DMS79 (cell line): Measurements from ENCODE around the gene YWHAH.

Experiments used
- DNase-seq: peaks from one replicate; lab custom pipeline; 2025; lab: John Stamatoyannopoulos, UW

YWHAH gene

GRCh38 chr22:31943978-31944699 lies at the start of gene YWHAH:
Gene YWHAH (plus strand): TSS chr22:31944535. CDS start chr22:31944734, 199 bp downstream.
- DNase-seq, result peak; percentile 63

DNA sequence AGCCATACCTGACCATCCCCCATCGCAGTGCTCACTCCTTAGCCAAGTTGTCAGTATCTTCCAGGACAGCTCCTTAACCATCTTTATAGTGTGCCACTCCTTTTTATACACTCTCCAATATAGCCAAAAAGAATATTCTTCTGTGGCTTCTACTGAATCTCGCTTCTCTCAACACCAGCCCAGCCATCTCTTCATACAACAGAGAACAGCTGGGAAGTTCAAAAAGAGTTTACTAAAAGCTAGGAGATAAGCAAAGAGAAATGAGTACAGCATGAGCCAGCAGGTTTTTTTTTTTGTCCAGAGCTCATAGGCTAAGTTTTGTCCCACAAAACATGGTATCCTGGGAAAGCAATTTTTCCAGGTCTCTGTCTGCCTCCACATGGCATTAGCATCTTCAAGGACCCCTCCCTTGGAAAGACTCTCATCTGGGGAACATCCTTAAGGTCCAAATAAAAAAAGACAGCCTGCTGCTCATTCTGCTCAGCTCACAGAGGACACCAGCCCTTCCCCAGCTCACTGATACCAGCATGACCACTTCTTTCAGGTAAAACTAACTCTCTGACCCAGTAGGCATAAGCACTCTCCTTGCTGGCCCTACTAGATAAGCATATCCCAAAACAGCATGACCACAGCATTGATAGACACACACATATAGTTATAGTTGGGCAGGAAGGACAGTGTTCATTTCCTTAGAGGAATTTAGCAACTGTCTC lies 48.8 kb upstream of the YWHAH start:
- no peak for DNase-seq

GRCh38 chr22:31896472-31896871 lies 47.9 kb upstream of the YWHAH start:
- DNase-seq, result no peak

GRCh38 chr22:31897842-31898805 lies 46.2 kb upstream of the YWHAH start:
- DNase-seq, result no peak

DNA sequence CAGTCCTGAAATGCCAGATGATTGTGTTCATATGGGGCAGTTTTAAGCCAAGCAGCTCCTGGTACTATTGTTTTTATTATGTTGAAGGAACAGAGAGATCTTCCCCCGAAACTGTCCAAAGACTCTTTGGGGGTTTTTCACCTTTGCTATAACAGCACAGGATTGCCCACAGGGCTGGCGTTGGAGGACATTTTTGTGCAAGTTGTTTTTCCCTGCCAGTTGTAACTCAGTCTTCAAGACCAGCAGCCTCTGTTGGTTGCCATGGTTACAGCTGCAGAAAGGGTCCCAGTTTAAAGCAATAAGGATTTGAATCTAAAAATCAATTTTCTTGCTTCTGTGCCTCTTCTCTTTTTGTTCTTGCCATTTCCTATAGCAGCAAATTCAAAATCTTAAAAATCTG lies 45.4 kb upstream of the YWHAH start:
- no peak for DNase-seq

DNA sequence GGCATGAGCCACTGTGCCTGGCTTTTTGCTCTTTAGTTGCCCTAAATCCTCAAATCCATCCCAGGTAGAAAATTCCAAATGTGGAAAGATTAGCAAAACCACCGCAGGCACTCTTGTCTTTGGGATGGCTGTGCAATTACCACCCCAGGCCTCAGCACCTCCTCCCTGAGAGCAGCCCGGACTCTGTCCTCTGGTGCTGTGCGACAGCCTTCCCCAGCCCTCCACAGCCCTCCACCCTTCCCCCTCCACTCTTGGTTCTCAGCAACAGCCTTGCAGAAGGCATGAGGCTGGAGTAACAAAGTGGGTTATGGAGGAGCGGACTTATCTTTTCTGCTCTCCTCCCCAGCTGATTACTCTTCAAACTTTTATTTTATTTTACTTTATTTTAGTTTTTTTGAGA lies 44.7 kb upstream of the YWHAH start:
- no peak for DNase-seq

DNA sequence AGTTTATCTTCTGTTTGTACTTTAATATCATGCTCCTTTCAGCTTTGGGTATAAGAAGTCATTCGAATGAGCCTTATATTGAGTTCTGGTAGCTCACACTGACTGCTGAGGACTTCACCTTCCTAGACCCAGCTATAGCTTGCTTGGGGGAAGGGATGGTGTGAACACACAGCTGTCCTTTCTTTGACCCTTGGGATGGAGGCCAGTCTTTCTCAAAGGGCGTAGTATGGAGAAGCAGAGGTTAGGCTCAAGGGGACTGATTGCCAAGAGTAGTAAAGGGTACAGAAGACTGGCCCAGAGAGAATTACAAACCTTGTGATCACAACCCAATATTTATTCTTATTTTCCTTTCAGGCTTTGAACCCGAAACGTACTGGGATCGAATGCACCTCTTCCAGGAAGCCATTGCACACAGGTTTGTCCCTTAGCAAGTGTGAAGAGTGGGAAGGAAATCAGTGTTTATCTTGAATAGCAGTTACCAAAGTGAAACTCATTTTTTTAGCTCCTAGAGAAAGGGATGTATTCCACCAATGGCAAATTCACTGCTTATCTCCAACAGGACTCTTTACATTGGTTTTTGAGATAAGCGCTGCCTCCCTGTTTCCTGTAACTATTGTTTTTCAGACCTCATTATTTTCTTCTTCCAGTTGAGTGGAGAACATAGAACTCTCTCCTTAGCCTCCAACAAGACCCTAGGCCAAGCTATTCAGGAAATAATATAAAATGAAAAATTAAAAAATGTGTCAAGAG lies 42.8 kb upstream of the YWHAH start:
- DNase-seq, result no peak

GRCh38 chr22:31904651-31905050 lies 39.7 kb upstream of the YWHAH start:
- DNase-seq, result no peak

DNA sequence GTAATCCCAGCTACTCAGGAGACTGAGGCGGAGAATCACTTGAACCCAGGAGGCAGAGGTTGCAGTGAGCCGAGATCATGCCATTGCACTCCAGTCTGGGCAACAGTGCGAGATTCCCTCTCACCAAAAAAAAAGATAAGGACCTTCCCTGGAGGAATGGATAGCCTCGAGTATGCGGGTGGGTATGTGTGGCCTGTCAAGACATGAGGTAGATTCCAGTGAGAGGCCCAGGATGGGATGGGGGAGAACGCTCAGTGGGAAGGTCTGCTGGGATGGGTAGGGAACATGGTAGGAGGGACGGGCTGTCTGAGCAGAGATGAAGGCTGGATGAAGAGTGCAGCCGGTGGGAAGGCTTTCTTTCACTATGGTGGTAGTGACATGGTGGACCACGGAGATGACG lies 39.0 kb upstream of the YWHAH start:
- no peak for DNase-seq

GRCh38 chr22:31906086-31906485 lies 38.2 kb upstream of the YWHAH start:
- DNase-seq, result no peak

GRCh38 chr22:31906569-31906968 lies 37.8 kb upstream of the YWHAH start:
- no peak for DNase-seq

DNA sequence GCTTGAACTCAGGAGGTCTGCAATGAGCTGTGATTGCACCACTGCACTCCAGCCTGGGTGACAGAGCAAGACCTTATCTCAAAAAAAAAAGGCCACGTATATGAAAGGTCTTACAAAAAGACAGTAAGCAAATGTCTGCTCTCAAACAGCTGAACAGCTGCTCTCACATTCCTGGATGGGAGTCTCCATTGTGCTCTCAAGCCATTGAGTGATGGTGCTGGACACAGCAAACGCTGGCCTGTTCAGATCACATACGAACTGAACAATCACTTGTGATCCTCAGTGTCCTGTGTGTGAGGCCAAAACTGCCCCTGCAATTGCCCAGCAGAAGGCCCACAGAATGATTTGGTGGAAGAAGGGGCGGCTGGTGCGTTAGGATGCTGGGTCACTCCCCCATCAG lies 34.4 kb upstream of the YWHAH start:
- DNase-seq, result no peak

GRCh38 chr22:31911565-31912406 lies 32.5 kb upstream of the YWHAH start:
- no peak for DNase-seq

- no peak for DNase-seq
Measured at GRCh38 chr22:31912407-31912743, 32.0 kb upstream of the YWHAH start.

GRCh38 chr22:31915586-31915985 lies 28.7 kb upstream of the YWHAH start:
- DNase-seq, result no peak

GRCh38 chr22:31917227-31917921 lies 27.0 kb upstream of the YWHAH start:
- DNase-seq, result no peak

DNA sequence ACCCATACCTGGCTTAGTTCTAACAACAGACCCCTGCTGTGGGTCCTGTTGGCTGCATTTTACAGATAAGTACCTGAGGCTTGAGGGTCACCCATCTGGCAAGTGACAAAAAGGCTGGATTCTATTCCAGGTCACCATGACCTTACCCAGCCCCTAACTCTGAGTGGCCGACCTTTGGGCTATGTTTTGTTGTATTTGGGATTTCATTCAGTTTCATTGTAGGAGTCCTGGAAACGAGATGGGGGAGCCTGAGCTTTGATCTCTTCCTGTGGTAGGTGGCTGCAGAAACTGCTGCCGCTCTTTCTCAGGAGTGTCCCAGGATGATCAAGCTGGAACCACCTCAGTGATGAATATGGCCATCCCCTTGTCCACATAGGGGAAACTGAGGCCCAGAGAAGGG lies 24.6 kb upstream of the YWHAH start:
- no peak for DNase-seq

GRCh38 chr22:31920306-31920705 lies 24.0 kb upstream of the YWHAH start:
- DNase-seq, result no peak

- DNase-seq, result no peak
Measured at GRCh38 chr22:31921106-31921505, 23.2 kb upstream of the YWHAH start.

DNA sequence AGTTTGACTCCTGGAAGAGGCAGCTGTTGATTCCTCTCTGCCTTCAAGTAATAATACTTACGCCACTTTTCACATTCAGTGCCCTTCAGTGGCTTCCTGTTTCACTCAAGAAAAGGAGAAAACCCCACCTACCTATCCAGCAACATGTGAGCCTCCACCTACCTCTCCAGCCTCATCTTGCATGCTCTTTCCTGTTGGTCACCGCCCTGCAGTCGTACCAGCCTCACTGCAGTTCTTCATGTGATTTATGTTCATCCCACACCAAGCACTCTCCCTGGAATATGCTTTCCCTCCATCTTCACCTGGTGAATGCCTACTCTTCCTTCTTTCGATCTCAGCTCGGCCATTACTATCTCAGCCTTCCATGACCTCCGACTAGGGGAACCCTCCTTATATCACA lies 21.8 kb upstream of the YWHAH start:
- DNase-seq, result no peak
